Vagina (tissue), 2 donors: Measurements from ENCODE around the gene DCC. TPM values are rescaled to one million over a fixed set of nuclear protein-coding genes. Genes with fewer than 3 reads are reported as not detected.

Source experiments
- DNase-seq, 2 donors: peaks; one replicate each; pipeline ENCODE4 v3.0.0-alpha.2; 2017; ENCODE audit errors: extremely low spot score in 2 of 2
- H3K27ac ChIP-seq: fragments of 200-600 bp; sonication (generic); one replicate; pipeline ENCODE4 v1.5.1; 2019
- H3K27me3 ChIP-seq: fragments of 200-600 bp; sonication (generic); one replicate; pipeline ENCODE4 v1.5.1; 2019
- H3K36me3 ChIP-seq, 2 donors: fragments of 200-600 bp; sonication (generic); one replicate each; pipeline ENCODE4 v1.5.1; 2017 to 2019
- H3K4me1 ChIP-seq: fragments of 200-600 bp; sonication (generic); one replicate; pipeline ENCODE4 v1.5.1; 2019
- H3K4me3 ChIP-seq, 2 donors: fragments of 200-600 bp; sonication (generic); 1 replicate in 1 of 2; 2 replicates in 1 of 2; pipeline ENCODE4 v1.5.1; 2016 to 2019
- H3K9me3 ChIP-seq: fragments of 200-600 bp; sonication (generic); one replicate; pipeline ENCODE4 v1.5.1; 2019
- CTCF ChIP-seq, 3 experiments: fragments of 450-650 bp in 2 of 3; fragments of 200-600 bp in 1 of 3; sonication (generic) in 1 of 3; IDR thresholded peaks; one replicate each; pipeline ENCODE4 v1.5.1; 2017 to 2019; ENCODE audit warnings: antibody characterized with exemption in 3 of 3, mild to moderate bottlenecking in 2 of 3, moderate library complexity in 2 of 3
- POLR2A ChIP-seq, 2 donors: fragments of 450-650 bp; IDR thresholded peaks; one replicate each; pipeline ENCODE4 v1.6.1; 2017; ENCODE audit warnings: antibody characterized with exemption in 2 of 2, mild to moderate bottlenecking in 2 of 2, moderate library complexity in 2 of 2
- POLR2AphosphoS5 ChIP-seq, 2 donors: sonication (generic); formaldehyde crosslinking; IDR thresholded peaks; one replicate each; pipeline ENCODE4 v1.9.0; 2017; ENCODE audit warnings: antibody characterized with exemption in 2 of 2, mild to moderate bottlenecking in 2 of 2, low read depth in 1 of 2; ENCODE audit not compliant: insufficient read depth in 1 of 2
- intact Hi-C: fragments of 100-400 bp; cut with DNase I; formaldehyde crosslinking; loops from one replicate; pipeline ENCODE4 v1.15.1; 2023
- total RNA-seq: library from RNA; depleted of rRNA; stranded (reverse); fragments of >200 nt; gene quantifications from one replicate; pipeline ENCODE4 v1.2.3, GENCODE V29; 2016

DCC gene
- total RNA-seq, 1 donor from 2014 or later, result not detected

- no peak overlapping the region for H3K27ac ChIP-seq
- H3K4me3 ChIP-seq, result no peak overlapping the region
- H3K27me3 ChIP-seq, result no peaks in the 10 kb centered on the region
- no peaks in the 10 kb centered on the region for H3K36me3 ChIP-seq
- intact Hi-C loops, result no loop called here
- TF ChIP-seq CTCF (IDR thresholded peaks at IDR 0.05) (no peak), POLR2AphosphoS5 (IDR thresholded peaks at IDR 0.05; ENCODE audit: insufficient read depth in 1 of 2, low read depth in 1 of 2) (no peak), POLR2A (IDR thresholded peaks at IDR 0.05) (no peak)
- H3K4me1 ChIP-seq, result no peaks in the 10 kb centered on the region
- no peaks in the 10 kb centered on the region for H3K9me3 ChIP-seq
- DNase-seq, result no peak
Observed at GRCh38 chr18:52334307-52334706, 5.7 kb upstream of the DCC start.

DNA sequence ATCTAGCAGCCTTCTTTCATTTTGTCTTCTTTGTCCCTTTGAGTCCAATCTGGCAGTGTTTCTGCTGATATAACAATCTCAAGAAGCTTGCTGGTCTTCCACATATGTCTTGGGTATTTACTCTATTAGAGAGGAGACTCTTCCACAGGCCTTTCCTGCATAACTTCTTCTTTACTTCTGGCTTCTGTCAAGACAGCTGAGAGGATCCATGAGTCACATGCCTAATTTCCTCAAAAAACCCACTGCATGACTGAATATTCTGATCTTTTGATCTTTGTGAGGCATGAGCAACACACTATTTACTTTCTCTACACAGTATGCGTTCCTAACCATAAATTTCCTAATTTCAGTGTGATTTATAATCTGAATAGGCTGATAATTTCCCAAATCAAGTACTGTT lies 5.1 kb upstream of the DCC start:
- H3K36me3 ChIP-seq, result no peaks in the 10 kb centered on the region
- H3K4me3 ChIP-seq, result no peak overlapping the region
- intact Hi-C loops, result no loop called here
- no peak for DNase-seq
- no peaks in the 10 kb centered on the region for H3K4me1 ChIP-seq
- H3K9me3 ChIP-seq, result no peaks in the 10 kb centered on the region
- H3K27ac ChIP-seq, result no peak overlapping the region
- H3K27me3 ChIP-seq, result no peaks in the 10 kb centered on the region
- TF ChIP-seq CTCF (IDR thresholded peaks at IDR 0.05) (no peak), POLR2A (IDR thresholded peaks at IDR 0.05) (no peak), POLR2AphosphoS5 (IDR thresholded peaks at IDR 0.05; ENCODE audit: insufficient read depth in 1 of 2, low read depth in 1 of 2) (no peak)

DNA sequence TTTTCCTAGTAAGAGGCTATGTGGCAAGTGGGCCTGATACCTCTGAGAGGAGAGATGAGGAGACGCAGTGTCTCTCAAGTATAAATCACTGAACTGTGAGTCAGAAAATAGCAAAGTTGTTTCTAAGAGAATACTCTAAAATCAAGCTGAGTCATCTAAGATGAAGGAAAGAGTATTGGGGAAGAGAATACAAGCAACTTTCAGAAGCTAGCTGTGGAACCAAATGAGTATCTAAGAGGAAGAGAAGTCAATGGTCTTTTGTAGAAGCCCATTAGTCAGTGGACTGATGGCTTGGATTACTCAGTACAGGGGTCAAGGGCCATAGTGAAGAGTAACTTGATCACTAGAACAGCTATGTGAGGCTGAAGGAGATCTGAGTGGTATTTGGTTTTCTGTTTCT lies 2.7 kb upstream of the DCC start:
- Histone ChIP-seq H3K4me1 (no peaks in the 10 kb centered on the region), H3K27me3 (no peaks in the 10 kb centered on the region), H3K4me3 (no peak overlapping the region), H3K36me3 (no peaks in the 10 kb centered on the region), H3K9me3 (no peaks in the 10 kb centered on the region), H3K27ac (no peak overlapping the region)
- intact Hi-C loops, result no loop called here
- TF ChIP-seq POLR2A (IDR thresholded peaks at IDR 0.05), result no peak
- TF ChIP-seq CTCF (IDR thresholded peaks at IDR 0.05), result no peak
- no peak for TF ChIP-seq POLR2AphosphoS5 (IDR thresholded peaks at IDR 0.05; ENCODE audit: insufficient read depth in 1 of 2, low read depth in 1 of 2)
- no peak for DNase-seq

DNA sequence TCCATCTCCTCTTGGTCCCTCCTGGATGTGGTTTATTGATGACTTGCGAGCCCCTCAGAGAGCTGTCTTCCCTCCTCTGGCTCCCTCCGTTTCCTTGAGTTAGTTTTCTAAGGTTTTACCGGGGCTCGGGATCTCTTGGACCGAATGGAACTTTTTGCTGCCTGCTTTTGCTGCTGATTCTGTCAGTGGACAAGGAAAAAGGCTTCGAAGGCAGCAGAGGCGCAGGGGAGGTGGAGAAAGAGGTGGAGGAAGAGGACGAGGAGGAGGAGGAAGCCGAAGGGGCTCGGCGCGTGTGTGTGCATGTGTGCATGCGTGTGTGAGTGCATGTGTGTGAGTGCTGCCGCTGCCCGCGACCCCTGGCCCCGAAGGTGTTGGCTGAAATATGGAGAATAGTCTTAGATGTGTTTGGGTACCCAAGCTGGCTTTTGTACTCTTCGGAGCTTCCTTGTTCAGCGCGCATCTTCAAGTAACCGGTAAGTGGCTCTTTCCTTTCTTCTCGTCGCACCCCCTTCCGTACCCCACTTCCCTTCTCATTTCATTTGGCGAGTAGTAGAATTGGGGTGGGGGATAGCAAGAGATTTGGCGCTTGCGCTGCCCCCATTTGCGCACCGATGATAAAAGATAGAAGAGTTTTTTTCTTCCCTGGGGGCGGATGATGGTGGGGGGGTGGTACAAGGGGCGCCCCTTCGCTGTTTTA lies 557 bp downstream of the DCC start:
- Histone ChIP-seq H3K36me3 (no peaks in the 10 kb centered on the region), H3K27me3 (no peaks in the 10 kb centered on the region), H3K4me1 (no peaks in the 10 kb centered on the region), H3K9me3 (no peaks in the 10 kb centered on the region), H3K27ac (no peak overlapping the region), H3K4me3 (peak overlapping the region; percentile 24 to 25)
- TF ChIP-seq POLR2A (IDR thresholded peaks at IDR 0.05) (no peak), CTCF (IDR thresholded peaks at IDR 0.05) (no peak), POLR2AphosphoS5 (IDR thresholded peaks at IDR 0.05; ENCODE audit: insufficient read depth in 1 of 2, low read depth in 1 of 2) (no peak)
- intact Hi-C loops, result no loop called here
- no peak for DNase-seq

DNA sequence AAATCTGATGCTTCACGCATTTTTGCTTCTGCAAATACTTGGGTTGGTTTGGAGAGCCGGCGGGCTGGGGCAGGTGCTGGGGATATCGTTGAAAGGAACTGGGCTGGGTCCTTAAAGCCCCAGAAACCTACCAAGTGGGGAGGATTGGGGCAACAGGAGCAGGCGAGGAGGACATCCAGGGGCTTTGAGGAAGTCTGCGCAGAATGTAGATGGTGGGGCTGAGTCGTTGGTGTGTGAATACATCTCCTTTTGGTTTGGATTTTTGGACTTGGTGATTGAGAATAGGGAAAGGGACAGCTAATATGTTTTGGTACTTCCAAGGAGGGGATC lies 1.1 kb downstream of the DCC start:
- intact Hi-C loops, result no loop called here
- no peak overlapping the region for H3K4me3 ChIP-seq
- no peak for DNase-seq
- H3K36me3 ChIP-seq, result no peaks in the 10 kb centered on the region
- no peaks in the 10 kb centered on the region for H3K9me3 ChIP-seq
- H3K27me3 ChIP-seq, result no peaks in the 10 kb centered on the region
- no peak for TF ChIP-seq POLR2A (IDR thresholded peaks at IDR 0.05)
- no peak for TF ChIP-seq CTCF (IDR thresholded peaks at IDR 0.05)
- TF ChIP-seq POLR2AphosphoS5 (IDR thresholded peaks at IDR 0.05; ENCODE audit: insufficient read depth in 1 of 2, low read depth in 1 of 2), result no peak
- no peak overlapping the region for H3K27ac ChIP-seq
- H3K4me1 ChIP-seq, result no peaks in the 10 kb centered on the region
